ENCODE measurements around the gene CHCHD4. TPM values are rescaled to one million over a fixed set of nuclear protein-coding genes. Genes with fewer than 3 reads are reported as not detected.

CHCHD4 gene
- total RNA-seq, 1 experiment from 2014 or later: 27.5 TPM

GRCh38 chr3:14132120-14132519 lies 7.5 kb upstream of the CHCHD4 start (continued):
- TF ChIP-seq TCF7 (CRISPR knock-in tag; IDR thresholded peaks at IDR 0.05; ENCODE audit: low read depth) (no peak), STAT6 (CRISPR knock-in tag; conservative IDR thresholded peaks at IDR 0.05; ENCODE audit: low read depth) (no peak)

- ChIA-PET CTCF (no interaction called here), POLR2A (no interaction called here)
- H3K36me3 Mint-ChIP-seq: peaks cover 49% of the 10 kb centered on the region
- no peak for TF ChIP-seq RORB (CRISPR knock-in tag; IDR thresholded peaks at IDR 0.05)
- no peak for TF ChIP-seq ZNF512 (CRISPR knock-in tag; IDR thresholded peaks at IDR 0.05; ENCODE audit: borderline replicate concordance)
- H3K4me1 Mint-ChIP-seq: peaks cover 5% of the 10 kb centered on the region
- no peak for ATAC-seq
- H3K9me3 Mint-ChIP-seq: peaks cover 5% of the 10 kb centered on the region
- H3K27me3 Mint-ChIP-seq (ENCODE audit: low read depth): no peaks in the 10 kb centered on the region
- no peak for DNase-seq (ENCODE audit: low spot score)
- no peak overlapping the region for H3K4me3 Mint-ChIP-seq
- H3K27ac Mint-ChIP-seq: no peak overlapping the region
Observed at GRCh38 chr3:14131134-14131533, 6.5 kb upstream of the CHCHD4 start.

GRCh38 chr3:14130707-14131106 lies 6.0 kb upstream of the CHCHD4 start:
- no peak overlapping the region for H3K4me3 Mint-ChIP-seq
- H3K36me3 Mint-ChIP-seq: peaks cover 45% of the 10 kb centered on the region
- ChIA-PET CTCF (no interaction called here), POLR2A (no interaction called here)
- no peak overlapping the region for H3K27ac Mint-ChIP-seq
- no peak for ATAC-seq
- peaks cover 9% of the 10 kb centered on the region for H3K4me1 Mint-ChIP-seq
- TF ChIP-seq ZNF317 (CRISPR knock-in tag; IDR thresholded peaks at IDR 0.05; ENCODE audit: borderline replicate concordance, low read depth) (no peak), NR1H2 (CRISPR knock-in tag; IDR thresholded peaks at IDR 0.05) (no peak), ZNF396 (CRISPR knock-in tag; IDR thresholded peaks at IDR 0.05; ENCODE audit: borderline replicate concordance) (no peak), RELA (CRISPR knock-in tag; IDR thresholded peaks at IDR 0.05; ENCODE audit: borderline replicate concordance) (no peak), ZNF425 (CRISPR knock-in tag; conservative IDR thresholded peaks at IDR 0.05) (no peak), CREB1 (CRISPR knock-in tag; IDR thresholded peaks at IDR 0.05) (no peak), IRF1 (CRISPR knock-in tag; IDR thresholded peaks at IDR 0.05) (no peak), ZSCAN18 (CRISPR knock-in tag; IDR thresholded peaks at IDR 0.05) (no peak), STAT6 (CRISPR knock-in tag; conservative IDR thresholded peaks at IDR 0.05; ENCODE audit: low read depth) (no peak), ZBTB43 (CRISPR knock-in tag; IDR thresholded peaks at IDR 0.05) (no peak), RORB (CRISPR knock-in tag; IDR thresholded peaks at IDR 0.05) (no peak), ATF2 (CRISPR knock-in tag; IDR thresholded peaks at IDR 0.05; ENCODE audit: borderline replicate concordance, low read depth) (no peak)
- H3K9me3 Mint-ChIP-seq: peaks cover 5% of the 10 kb centered on the region
- no peak for DNase-seq (ENCODE audit: low spot score)
- no peaks in the 10 kb centered on the region for H3K27me3 Mint-ChIP-seq (ENCODE audit: low read depth)
